Measurements from ENCODE around the gene RXRB.
A peak's percentile ranks its signal among the peaks of the same experiment; 100 is the strongest.
"Not testable (repeated sequence)": the region's sequence is repeated elsewhere in the genome, so short reads cannot be mapped to it uniquely, and the experiment has no call there.

The RXRB gene

DNA sequence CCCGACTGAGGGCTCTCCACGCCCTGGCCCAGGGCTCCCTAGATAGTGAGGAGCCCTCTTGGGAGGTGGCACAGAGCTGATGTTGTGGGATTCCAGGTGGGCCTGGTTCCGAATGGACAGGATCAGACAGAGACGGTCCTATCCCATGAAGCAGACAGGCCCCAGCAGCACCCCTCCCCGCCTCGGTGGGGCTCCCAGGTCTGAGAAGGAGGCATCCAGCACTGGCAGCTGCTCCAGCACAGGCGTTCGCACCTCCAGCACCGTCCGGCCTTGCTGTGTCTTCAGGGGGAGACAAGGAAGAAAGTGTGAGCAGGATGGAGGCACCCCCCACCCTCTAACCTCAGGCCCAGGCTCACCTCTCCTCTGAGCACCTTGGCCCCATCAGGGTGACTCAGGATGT is 36.9 kb downstream of the RXRB start:
- DNase-seq (ENCODE audit: low read depth): no peak

DNA sequence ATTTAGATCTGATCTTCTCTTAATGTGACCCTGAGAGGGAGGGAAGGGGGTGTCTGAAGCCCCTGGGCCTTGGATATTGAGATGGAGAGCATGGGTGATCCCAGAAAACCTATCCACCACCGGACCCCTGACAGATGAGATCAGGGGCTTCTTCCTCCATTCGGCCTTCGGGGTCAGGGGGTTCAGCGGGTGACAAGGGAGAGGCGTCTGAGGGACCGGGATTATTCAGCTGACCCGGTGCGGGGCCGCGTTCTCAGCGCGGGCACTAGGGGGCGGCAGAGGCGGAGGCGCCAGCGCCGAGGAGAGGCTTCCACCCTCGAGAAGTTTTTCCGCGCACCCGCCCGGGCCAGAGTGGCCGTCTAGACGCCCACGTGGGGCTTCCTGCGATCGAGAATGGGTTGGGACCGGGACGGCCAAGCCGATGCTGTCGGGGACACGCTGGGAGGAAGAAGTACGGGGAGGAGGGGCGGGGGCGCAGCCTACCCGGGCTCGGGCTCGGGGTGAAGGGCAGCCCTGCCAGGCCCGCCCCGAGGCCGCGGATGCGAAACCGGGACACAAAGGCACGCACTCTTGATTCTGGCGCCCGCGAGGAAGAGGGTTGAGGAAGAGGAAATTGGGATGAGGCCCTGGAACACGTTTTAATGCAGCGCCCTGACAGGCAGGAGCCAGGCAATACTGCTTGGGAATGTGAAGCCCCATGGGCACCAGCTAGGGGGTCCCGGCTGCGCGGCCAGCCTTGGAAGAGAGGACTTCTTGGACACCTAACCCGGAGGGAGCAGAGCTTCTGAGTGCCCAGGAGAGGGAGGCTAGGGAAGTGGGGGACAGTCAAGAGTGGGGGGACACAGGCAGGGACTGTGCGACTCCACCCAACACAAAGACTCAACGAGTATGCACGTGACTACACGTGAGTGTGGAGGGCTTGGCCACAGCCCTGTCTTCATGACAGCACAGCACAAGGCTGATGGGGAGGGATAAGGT is 38.8 kb downstream of the RXRB start:
- no peak for DNase-seq (ENCODE audit: low read depth)

DNA sequence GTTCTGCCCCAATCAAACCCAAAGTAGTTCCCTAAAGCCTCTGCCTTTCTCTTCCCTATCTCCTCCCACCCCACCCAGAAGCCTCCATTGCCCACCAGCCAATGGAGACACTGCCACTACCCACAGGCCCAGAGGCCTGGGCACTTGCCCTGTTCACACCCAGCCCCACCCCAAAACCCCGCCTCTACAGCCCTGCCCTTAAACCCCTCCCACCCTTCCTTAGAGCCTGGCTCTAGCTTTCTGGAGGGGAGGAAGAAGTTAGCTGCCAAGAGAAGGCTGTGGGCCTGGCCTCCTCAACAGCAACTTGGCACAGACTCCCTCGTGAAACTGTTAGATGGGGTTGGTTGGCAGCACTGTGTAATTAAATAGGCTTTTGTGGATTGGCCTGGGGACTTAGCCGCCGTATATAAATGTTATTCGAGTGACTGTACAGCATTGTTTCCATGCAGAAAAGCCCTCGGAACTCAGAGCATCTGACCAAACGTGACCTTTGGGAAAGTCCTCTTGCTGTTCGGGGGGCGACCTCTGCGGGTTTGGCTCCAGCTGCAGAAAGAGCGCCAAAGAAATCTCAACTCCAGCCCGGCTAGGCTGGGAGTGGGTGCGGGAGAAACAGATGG is 39.6 kb downstream of the RXRB start:
- peak; percentile 94 for DNase-seq (ENCODE audit: low read depth)

DNA sequence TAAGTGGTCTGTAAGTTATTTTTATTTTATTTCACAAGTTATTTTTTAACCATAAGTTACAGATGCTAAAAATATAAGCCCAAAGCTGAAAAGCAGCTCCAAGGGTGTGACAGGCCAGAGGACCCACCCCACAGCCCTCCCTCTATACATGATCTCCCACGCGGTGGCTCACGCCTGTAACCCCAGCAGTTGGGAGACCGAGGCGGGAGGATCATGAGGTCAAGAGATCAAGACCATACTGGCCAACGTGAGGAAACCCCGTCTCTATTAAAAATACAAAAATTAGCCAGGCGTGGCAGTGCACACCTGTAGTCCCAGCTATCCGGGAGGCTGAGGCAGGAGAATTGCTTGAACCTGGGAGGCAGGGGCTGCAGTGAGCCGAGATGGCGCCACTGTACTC is 40.4 kb downstream of the RXRB start:
- DNase-seq (ENCODE audit: low read depth): no peak

DNA sequence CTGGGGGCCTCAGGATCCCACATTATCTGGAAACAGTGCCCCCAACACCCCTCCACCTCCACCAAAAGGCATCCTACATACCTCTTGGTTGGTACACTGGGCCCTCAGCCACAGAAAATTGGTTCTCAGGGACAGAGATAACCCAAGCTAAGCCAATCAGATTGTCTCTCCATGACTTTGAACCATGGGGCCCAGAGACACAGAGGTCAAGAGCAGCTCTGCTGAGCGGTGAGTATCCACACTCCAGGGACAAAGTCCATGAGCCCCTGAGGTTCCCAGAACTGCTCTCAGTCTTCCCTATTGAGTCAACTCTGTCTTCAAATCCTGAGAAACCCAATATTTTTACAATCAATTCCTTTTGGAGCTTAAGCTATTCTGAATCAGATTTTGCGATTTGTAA is 43.5 kb downstream of the RXRB start:
- DNase-seq (ENCODE audit: low read depth): no peak

DNA sequence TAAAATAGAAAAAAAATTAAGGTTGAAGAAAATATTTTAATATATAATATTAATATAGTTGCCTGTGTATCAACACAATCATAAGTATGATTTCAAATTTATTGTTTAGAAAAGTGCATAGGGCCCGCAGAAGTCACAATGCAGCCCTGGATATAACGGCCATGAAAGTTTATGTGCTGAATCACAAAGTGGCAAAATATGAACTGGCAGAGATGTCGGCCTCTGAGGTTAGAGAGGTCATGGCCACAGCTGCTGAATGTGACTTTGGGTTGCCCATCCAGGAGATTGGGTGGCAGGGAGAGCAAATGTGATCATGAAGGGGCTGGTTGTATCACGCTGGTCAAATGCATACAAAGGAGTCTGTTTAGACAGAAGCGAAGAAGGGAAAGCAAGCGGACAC is 43.9 kb downstream of the RXRB start:
- DNase-seq (ENCODE audit: low read depth): no peak

DNA sequence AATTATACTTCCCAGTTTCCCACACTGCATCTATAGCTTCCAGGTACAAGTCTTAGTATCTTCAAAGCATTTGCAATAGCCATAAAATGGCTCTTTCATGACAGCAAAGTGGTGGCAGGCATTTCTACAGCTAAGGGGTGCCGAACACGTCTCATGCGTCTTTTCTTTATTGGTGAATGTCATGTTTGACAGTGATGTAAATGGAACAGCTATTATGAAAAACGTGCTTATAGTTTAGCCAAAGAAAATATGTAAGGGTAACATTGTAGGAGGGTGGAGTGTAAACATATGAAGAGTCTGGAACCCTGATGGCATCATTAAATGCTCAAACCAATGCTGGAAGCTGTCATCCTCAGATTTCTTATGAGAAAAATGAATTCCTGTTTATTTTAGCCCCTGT is 46.1 kb downstream of the RXRB start:
- DNase-seq (ENCODE audit: low read depth): no peak

DNA sequence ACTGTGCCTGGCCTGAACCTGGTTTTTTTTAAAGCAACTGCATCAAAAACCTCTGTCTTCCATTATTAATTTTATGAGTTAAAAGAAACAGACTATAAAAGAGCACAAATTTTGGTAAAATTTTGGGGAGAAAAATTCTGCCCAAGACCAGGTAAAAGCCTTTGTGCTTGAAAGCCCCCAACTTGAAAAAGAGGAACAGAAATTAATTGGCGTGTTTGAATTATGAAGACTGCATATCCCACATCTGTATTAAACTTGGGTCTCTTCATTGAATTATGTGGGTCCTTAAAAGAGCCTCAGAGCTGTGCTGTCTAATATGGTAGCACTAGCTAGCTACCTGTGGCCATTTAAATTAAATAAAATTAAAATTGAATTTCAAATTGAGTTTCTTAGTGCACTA is 49.4 kb downstream of the RXRB start:
- no peak for DNase-seq (ENCODE audit: low read depth)

DNA sequence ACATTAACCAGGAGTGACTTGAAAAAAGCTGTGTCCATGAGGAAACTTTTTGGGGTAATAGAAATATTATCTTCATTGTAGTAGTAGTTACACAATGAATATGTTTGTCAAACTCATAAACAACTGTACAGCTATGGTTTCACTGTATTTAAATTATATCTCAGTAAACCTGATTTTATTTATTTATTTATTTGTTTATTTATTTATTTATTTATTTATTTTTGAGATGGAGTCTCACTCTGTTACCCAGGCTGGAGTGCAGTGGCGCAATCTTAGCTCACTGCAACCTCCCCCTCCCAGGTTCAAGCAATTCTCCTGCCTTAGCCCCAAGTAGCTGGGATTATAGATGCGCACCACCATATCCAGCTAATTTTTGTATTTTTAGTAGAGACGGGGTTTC is 49.9 kb downstream of the RXRB start:
- not testable (repeated sequence) for DNase-seq (ENCODE audit: low read depth)

DNA sequence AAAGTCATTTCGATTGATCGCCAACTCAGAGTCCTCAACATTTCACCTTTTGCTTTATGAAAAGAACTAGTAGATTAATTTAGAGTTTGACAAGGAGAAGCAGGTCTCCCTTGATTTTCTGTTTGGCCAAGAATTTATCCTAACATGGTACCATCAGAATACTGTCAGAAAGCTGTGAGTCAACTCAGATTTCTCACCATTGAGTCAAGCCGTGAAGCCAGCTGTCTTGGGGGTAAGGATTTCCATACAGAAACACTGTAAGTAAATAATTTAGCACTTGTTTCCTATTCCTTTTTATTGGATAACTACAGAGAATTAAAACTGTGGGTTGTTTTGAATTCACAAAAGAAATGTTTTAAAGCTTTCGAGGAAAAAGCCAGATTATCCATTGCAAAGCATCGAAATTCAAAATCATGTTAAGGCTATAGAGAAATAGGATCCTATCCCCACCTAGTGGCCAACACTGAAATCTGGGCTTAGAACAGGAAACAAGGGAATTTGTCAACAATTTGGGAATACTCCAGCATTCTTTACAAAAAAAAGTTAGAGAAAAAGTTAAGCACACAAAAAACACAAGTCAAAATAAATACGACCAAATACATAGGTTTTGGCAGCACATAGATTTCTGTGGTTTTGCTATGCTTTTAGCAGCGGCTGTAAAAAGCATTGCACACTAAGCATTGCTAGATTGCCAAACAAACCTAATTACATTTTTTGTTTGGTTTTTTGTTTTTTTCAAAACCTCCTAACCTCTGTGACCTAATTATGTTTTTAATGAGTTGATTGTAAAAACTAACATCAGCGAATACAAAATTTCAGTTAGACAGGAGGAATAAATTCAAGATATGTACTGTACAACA is 52.4 kb downstream of the RXRB start:
- DNase-seq (ENCODE audit: low read depth): no peak

DNA sequence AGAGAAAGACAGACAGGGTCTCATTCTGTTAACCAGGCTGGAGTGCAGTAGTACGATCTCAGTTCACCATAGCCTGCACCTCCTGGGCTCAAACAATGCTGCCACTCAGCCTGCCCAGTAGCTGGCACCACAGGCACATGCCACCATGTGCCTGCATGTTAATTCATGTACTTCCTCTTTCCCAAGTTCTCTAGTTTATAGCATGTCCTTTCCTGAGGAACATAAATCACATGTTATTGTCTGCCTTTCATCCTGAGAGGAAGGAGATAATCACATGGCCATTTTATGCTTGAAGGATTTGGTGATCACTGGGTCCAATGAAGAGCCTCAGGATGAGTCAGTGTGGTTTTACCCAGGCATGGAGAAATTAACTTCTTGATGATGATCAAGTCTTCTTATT is 56.1 kb downstream of the RXRB start:
- DNase-seq (ENCODE audit: low read depth): no peak

All from GM04503 (cell line).